Esophagus muscularis mucosa (tissue), 4 donors: ENCODE measurements around the gene CFAP92. TPM values are rescaled to one million over a fixed set of nuclear protein-coding genes. Genes with fewer than 3 reads are reported as not detected.

Experiments
- DNase-seq: peaks from one replicate; pipeline ENCODE4 v3.0.0-alpha.2; 2017; ENCODE audit errors: extremely low spot score
- H3K27ac ChIP-seq, 4 donors: fragments of 200-600 bp; sonication (generic); replicated peaks in 1 of 4; 1 replicate in 3 of 4; 2 replicates in 1 of 4; pipeline ENCODE4 v1.5.1; 2016 to 2019; ENCODE audit warnings: mild to moderate bottlenecking in 1 of 4
- H3K27me3 ChIP-seq, 4 donors: fragments of 200-600 bp; sonication (generic); one replicate each; pipeline versions ENCODE4 v1.5.1 to v1.6.0; 2016 to 2019
- H3K36me3 ChIP-seq, 4 donors: fragments of 200-600 bp; sonication (generic); one replicate each; pipeline ENCODE4 v1.5.1; 2016 to 2019
- H3K4me1 ChIP-seq, 4 donors: fragments of 200-600 bp; sonication (generic); one replicate each; pipeline ENCODE4 v1.5.1; 2016 to 2019
- H3K4me3 ChIP-seq, 4 donors: fragments of 200-600 bp; sonication (generic); 1 replicate in 2 of 4; 2 replicates in 2 of 4; pipeline ENCODE4 v1.5.1; 2016 to 2019; ENCODE audit warnings: mild to moderate bottlenecking in 4 of 4, moderate library complexity in 1 of 4
- H3K9me3 ChIP-seq, 4 donors: fragments of 200-600 bp; sonication (generic); 1 replicate in 3 of 4; 2 replicates in 1 of 4; pipeline ENCODE4 v1.5.1; 2016 to 2019
- CTCF ChIP-seq, 3 experiments: fragments of 200-600 bp in 2 of 3; fragments of 450-650 bp in 1 of 3; sonication (generic) in 2 of 3; IDR thresholded peaks; one replicate each; pipeline ENCODE4 v1.5.1; 2017 to 2019; ENCODE audit warnings: antibody characterized with exemption in 3 of 3, mild to moderate bottlenecking in 2 of 3, moderate library complexity in 1 of 3
- EP300 ChIP-seq: sonication (generic); formaldehyde crosslinking; IDR thresholded peaks from one replicate; pipeline ENCODE4 v1.6.1; 2017; ENCODE audit warnings: antibody characterized with exemption
- POLR2A ChIP-seq: fragments of 450-650 bp; IDR thresholded peaks from one replicate; pipeline ENCODE4 v1.6.1; 2017; ENCODE audit warnings: antibody characterized with exemption, moderate library complexity, mild to moderate bottlenecking, low read depth
- POLR2AphosphoS5 ChIP-seq, 2 donors: sonication (generic); formaldehyde crosslinking; IDR thresholded peaks; one replicate each; pipeline ENCODE4 v1.6.1; 2017; ENCODE audit warnings: antibody characterized with exemption in 2 of 2
- WGBS: methylation state at CpG from one replicate; pipeline ENCODE4 v1.1.5; 2018; 5-methylcytosine and 5-hydroxymethylcytosine counted together
- intact Hi-C: fragments of 100-400 bp; cut with DNase I; formaldehyde crosslinking; loops from one replicate; pipeline ENCODE4 v1.15.1; 2023
- total RNA-seq, 4 donors: library from RNA; depleted of rRNA; stranded (reverse); fragments of >200 nt; gene quantifications; one replicate each; pipeline versions ENCODE4 v1.1.0 to v1.2.1, GENCODE V29; 2016

CFAP92 gene
- total RNA-seq, 4 donors from 2014 or later = 0.19 to 1.2 (median 0.47) TPM

GRCh38 chr3:128917291-128917690 lies 76.6 kb downstream of the CFAP92 start:
- 43% methylated on average over 2 of the region's 2 CpGs for WGBS
- H3K9me3 ChIP-seq = peaks cover 0 to 5% (median 0%) of the 10 kb centered on the region in 4 donors
- TF ChIP-seq CTCF (IDR thresholded peaks at IDR 0.05) (peak in 1 of 3 experiments; percentile 21), POLR2AphosphoS5 (IDR thresholded peaks at IDR 0.05) (no peak)
- intact Hi-C loops = no loop called here
- no peaks in the 10 kb centered on the region for H3K27me3 ChIP-seq
- no peaks in the 10 kb centered on the region for H3K4me1 ChIP-seq
- H3K36me3 ChIP-seq = peaks cover 24 to 41% (median 40%) of the 10 kb centered on the region in 4 donors
- no peak overlapping the region for H3K27ac ChIP-seq
- H3K4me3 ChIP-seq = no peak overlapping the region
- DNase-seq = no peak

- H3K36me3 ChIP-seq = peaks cover 39 to 63% (median 62%) of the 10 kb centered on the region in 4 donors
- no peaks in the 10 kb centered on the region for H3K27me3 ChIP-seq
- H3K4me3 ChIP-seq = no peak overlapping the region
- H3K9me3 ChIP-seq = no peaks in the 10 kb centered on the region
- no peaks in the 10 kb centered on the region for H3K4me1 ChIP-seq
- intact Hi-C loops = no loop called here
- DNase-seq = no peak
- H3K27ac ChIP-seq = no peak overlapping the region
- 94% methylated on average over 9 of the region's 10 CpGs for WGBS
- no peak for TF ChIP-seq POLR2A
- no peak for TF ChIP-seq CTCF (IDR thresholded peaks at IDR 0.05)
- no peak for TF ChIP-seq POLR2AphosphoS5 (IDR thresholded peaks at IDR 0.05)
- no peak for TF ChIP-seq EP300
Measured at GRCh38 chr3:128914966-128915645, 78.8 kb downstream of the CFAP92 start.

- Histone ChIP-seq H3K27ac (no peak overlapping the region), H3K9me3 (no peaks in the 10 kb centered on the region), H3K27me3 (no peaks in the 10 kb centered on the region), H3K36me3 (peaks cover 69 to 95% (median 94%) of the 10 kb centered on the region in 4 donors), H3K4me1 (no peaks in the 10 kb centered on the region), H3K4me3 (no peak overlapping the region)
- intact Hi-C loops = no loop called here
- no peak for DNase-seq
- TF ChIP-seq CTCF (IDR thresholded peaks at IDR 0.05) (no peak), POLR2A (no peak), EP300 (no peak), POLR2AphosphoS5 (IDR thresholded peaks at IDR 0.05) (no peak)
- 88% methylated on average over 6 of the region's 7 CpGs for WGBS
Measured at GRCh38 chr3:128911911-128912310, 82.0 kb downstream of the CFAP92 start.

GRCh38 chr3:128910006-128910405 lies 83.9 kb downstream of the CFAP92 start:
- no peaks in the 10 kb centered on the region for H3K9me3 ChIP-seq
- no peak for TF ChIP-seq POLR2AphosphoS5 (IDR thresholded peaks at IDR 0.05)
- TF ChIP-seq EP300 = no peak
- TF ChIP-seq CTCF (IDR thresholded peaks at IDR 0.05) = no peak
- TF ChIP-seq POLR2A = no peak
- H3K4me1 ChIP-seq = no peaks in the 10 kb centered on the region
- H3K4me3 ChIP-seq = no peak overlapping the region
- peaks cover 78 to 100% (median 100%) of the 10 kb centered on the region in 4 donors for H3K36me3 ChIP-seq
- H3K27me3 ChIP-seq = no peaks in the 10 kb centered on the region
- intact Hi-C loops = no loop called here
- DNase-seq = no peak
- 93% methylated on average over 7 of the region's 13 CpGs for WGBS
- H3K27ac ChIP-seq = no peak overlapping the region

GRCh38 chr3:128908951-128909350 lies 84.9 kb downstream of the CFAP92 start:
- H3K9me3 ChIP-seq = no peaks in the 10 kb centered on the region
- WGBS = 80% methylated on average over 1 of the region's 6 CpGs
- no peaks in the 10 kb centered on the region for H3K27me3 ChIP-seq
- no peak overlapping the region for H3K4me3 ChIP-seq
- no peak for TF ChIP-seq POLR2A
- no peak for TF ChIP-seq CTCF (IDR thresholded peaks at IDR 0.05)
- TF ChIP-seq POLR2AphosphoS5 (IDR thresholded peaks at IDR 0.05) = no peak
- no peak for TF ChIP-seq EP300
- DNase-seq = no peak
- H3K36me3 ChIP-seq = peaks cover 80 to 100% (median 100%) of the 10 kb centered on the region in 4 donors
- H3K4me1 ChIP-seq = no peaks in the 10 kb centered on the region
- no peak overlapping the region for H3K27ac ChIP-seq
- intact Hi-C loops = no loop called here
